Measurements from ENCODE around the gene DAPK1. TPM values are rescaled to one million over a fixed set of nuclear protein-coding genes. Genes with fewer than 3 reads are reported as not detected.

The DAPK1 gene
- total RNA-seq, 8 experiments from 2014 or later = 31.6 to 466 (median 50.0) TPM

- no peak overlapping the region for H3K27ac ChIP-seq
- H3K4me1 ChIP-seq (replicated peaks in 1 of 2) = peaks cover 6 to 8% of the 10 kb centered on the region in 2 donors
Observed at GRCh38 chr9:87569008-87569509, 71.4 kb downstream of the DAPK1 start.

DNA sequence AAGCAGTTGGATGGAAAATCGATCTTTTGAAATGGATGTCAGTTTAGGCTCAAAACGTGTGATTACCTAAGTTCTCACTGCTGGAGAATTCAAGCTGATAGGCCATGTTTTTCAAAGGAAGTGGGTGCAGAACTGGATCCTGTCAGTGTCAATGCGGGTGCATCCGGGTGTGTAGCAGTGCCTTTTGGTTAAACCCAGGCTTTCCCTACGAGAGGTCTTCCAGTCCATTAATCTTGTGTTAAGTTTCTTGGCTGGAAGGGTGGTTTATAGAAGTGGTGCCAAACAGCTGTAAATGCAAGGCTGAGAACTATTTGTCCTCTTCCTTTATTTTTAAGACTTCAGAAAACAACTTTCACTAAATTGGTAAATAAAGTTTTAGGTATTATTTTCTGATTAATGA is 71.9 kb downstream of the DAPK1 start:
- no peak for ATAC-seq (replicated peaks in 6 of 8)
- Histone ChIP-seq H3K27ac (no peak overlapping the region), H3K4me1 (replicated peaks in 1 of 2) (peaks cover 6 to 8% of the 10 kb centered on the region in 2 donors), H3K4me3 (no peak overlapping the region)
- in situ Hi-C loops (cut with MboI; ENCODE audit: low pct_unique_long_range_greater_than_20kb in 2 of 9, low sequenced_read_pairs in 9 of 9, unreplicated experiment in 9 of 9) = no loop called here
- 17 to 100% (median 59%) methylated on average over 1 to 5 of the region's 5 CpGs; no CpG with 5 or more reads in 2 of the 10 experiments for WGBS, 10 experiments

More at GRCh38 chr9:87569008-87569509, 71.4 kb downstream of the DAPK1 start:
- in situ Hi-C loops (cut with MboI; ENCODE audit: low pct_unique_long_range_greater_than_20kb in 2 of 9, low sequenced_read_pairs in 9 of 9, unreplicated experiment in 9 of 9) = no loop called here
- no peak for ATAC-seq (replicated peaks in 6 of 8)
- WGBS, 10 experiments = 58 to 100% (median 87%) methylated on average over 1 to 6 of the region's 6 CpGs; no CpG with 5 or more reads in 1 of the 10 experiments
- H3K4me3 ChIP-seq = no peak overlapping the region

GRCh38 chr9:87570000-87570908 is 72.6 kb downstream of the DAPK1 start:
- peaks cover 6 to 8% of the 10 kb centered on the region in 2 donors for H3K4me1 ChIP-seq (replicated peaks in 1 of 2)
- whole genome bisulfite sequencing, 10 experiments = 38 to 100% (median 53%) methylated on average over 1 to 3 of the region's 3 CpGs; no CpG with 5 or more reads in 3 of the 10 experiments
- H3K27ac ChIP-seq = no peak overlapping the region
- in situ Hi-C loops (cut with MboI; ENCODE audit: low pct_unique_long_range_greater_than_20kb in 2 of 9, low sequenced_read_pairs in 9 of 9, unreplicated experiment in 9 of 9) = no loop called here
- ATAC-seq (replicated peaks in 6 of 8) = peak in 1 of 8 experiments; percentile 31
- no peak overlapping the region for H3K4me3 ChIP-seq

GRCh38 chr9:87572719-87573118 is 75.1 kb downstream of the DAPK1 start:
- in situ Hi-C loops (cut with MboI; ENCODE audit: low pct_unique_long_range_greater_than_20kb in 2 of 9, low sequenced_read_pairs in 9 of 9, unreplicated experiment in 9 of 9) = no loop called here
- no peak for ATAC-seq (replicated peaks in 6 of 8)
- Histone ChIP-seq H3K4me3 (no peak overlapping the region), H3K27ac (no peak overlapping the region), H3K4me1 (replicated peaks in 1 of 2) (peaks cover 6 to 8% of the 10 kb centered on the region in 2 donors)
- 47 to 100% (median 95%) methylated on average over 1 to 6 of the region's 6 CpGs; no CpG with 5 or more reads in 3 of the 10 experiments for WGBS, 10 experiments

- WGBS, 10 experiments = 91 to 100% (median 100%) methylated on average over 1 of the region's 1 CpG; no CpG with 5 or more reads in 6 of the 10 experiments
- no peak for ATAC-seq (replicated peaks in 6 of 8)
- H3K4me3 ChIP-seq = no peak overlapping the region
- H3K27ac ChIP-seq = no peak overlapping the region
- in situ Hi-C loops (cut with MboI; ENCODE audit: low pct_unique_long_range_greater_than_20kb in 2 of 9, low sequenced_read_pairs in 9 of 9, unreplicated experiment in 9 of 9) = no loop called here
- peaks cover 6 to 8% of the 10 kb centered on the region in 2 donors for H3K4me1 ChIP-seq (replicated peaks in 1 of 2)
Observed at GRCh38 chr9:87573841-87574342, 76.2 kb downstream of the DAPK1 start.

- Histone ChIP-seq H3K27ac (no peak overlapping the region), H3K4me1 (replicated peaks in 1 of 2) (no peaks in the 10 kb centered on the region), H3K4me3 (no peak overlapping the region)
- ATAC-seq (replicated peaks in 6 of 8) = no peak
- in situ Hi-C loops (cut with MboI; ENCODE audit: low pct_unique_long_range_greater_than_20kb in 2 of 9, low sequenced_read_pairs in 9 of 9, unreplicated experiment in 9 of 9) = no loop called here
- WGBS, 10 experiments = 10 to 100% (median 72%) methylated on average over 1 to 7 of the region's 7 CpGs
Observed at GRCh38 chr9:87577746-87578145, 80.1 kb downstream of the DAPK1 start.

DNA sequence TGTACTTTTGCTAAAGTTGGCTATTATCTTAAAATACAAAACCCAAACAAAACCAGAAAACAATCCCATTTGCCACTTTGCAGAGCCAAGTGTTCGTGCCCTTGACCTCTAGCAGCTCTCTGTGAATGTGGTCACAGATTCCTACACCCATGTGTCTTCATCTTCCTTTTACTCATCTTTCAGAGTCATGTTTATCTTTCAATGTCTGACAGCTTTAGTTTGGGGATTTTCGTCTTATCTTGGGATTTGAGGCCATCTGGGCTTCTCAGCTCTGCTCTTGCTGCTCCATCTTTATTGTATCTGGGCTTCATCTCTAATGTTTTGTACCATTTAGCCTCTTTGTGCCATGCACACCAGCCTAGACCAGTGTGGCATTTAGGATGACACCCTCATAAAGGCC is 81.0 kb downstream of the DAPK1 start:
- Histone ChIP-seq H3K4me3 (no peak overlapping the region), H3K27ac (no peak overlapping the region), H3K4me1 (replicated peaks in 1 of 2) (no peaks in the 10 kb centered on the region)
- WGBS, 10 experiments = 13 to 100% (median 83%) methylated on average over 1 to 2 of the region's 2 CpGs; no CpG with 5 or more reads in 1 of the 10 experiments
- in situ Hi-C loops (cut with MboI; ENCODE audit: low pct_unique_long_range_greater_than_20kb in 2 of 9, low sequenced_read_pairs in 9 of 9, unreplicated experiment in 9 of 9) = no loop called here
- no peak for ATAC-seq (replicated peaks in 6 of 8)

GRCh38 chr9:87579781-87580541 is 82.3 kb downstream of the DAPK1 start:
- ATAC-seq (replicated peaks in 6 of 8) = no peak
- Histone ChIP-seq H3K27ac (no peak overlapping the region), H3K4me1 (replicated peaks in 1 of 2) (no peaks in the 10 kb centered on the region), H3K4me3 (no peak overlapping the region)
- whole genome bisulfite sequencing, 10 experiments = 95 to 100% (median 100%) methylated on average over 1 to 2 of the region's 2 CpGs; no CpG with 5 or more reads in 1 of the 10 experiments
- in situ Hi-C loops (cut with MboI; ENCODE audit: low pct_unique_long_range_greater_than_20kb in 2 of 9, low sequenced_read_pairs in 9 of 9, unreplicated experiment in 9 of 9) = no loop called here

DNA sequence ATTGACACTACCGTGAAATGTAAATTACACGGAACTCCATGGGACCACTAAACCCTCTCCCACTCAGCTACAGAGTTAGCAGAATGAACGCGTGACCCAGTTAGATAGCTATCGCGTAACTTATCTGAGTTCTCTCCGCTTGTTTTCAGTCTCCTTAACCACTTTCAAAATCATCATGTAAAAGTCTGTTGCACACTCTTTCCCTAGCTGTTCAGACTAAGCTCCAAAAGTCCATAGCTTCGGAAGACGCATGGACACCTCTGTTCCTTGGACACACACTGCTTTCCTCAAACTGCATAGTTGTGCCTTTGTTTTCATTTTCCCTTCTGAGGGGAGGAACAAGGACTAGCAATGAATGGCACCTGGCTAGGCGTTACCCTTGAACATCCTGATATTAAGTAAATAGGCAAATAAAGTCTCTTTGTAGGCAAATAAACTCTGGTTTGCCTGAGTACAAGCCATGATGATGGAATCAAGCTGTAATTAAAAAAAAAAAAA is 83.3 kb downstream of the DAPK1 start:
- no peak for ATAC-seq (replicated peaks in 6 of 8)
- Histone ChIP-seq H3K4me3 (no peak overlapping the region), H3K4me1 (replicated peaks in 1 of 2) (no peaks in the 10 kb centered on the region), H3K27ac (no peak overlapping the region)
- 87 to 100% (median 93%) methylated on average over 4 to 9 of the region's 10 CpGs; no CpG with 5 or more reads in 1 of the 10 experiments for WGBS, 10 experiments
- in situ Hi-C loops (cut with MboI; ENCODE audit: low pct_unique_long_range_greater_than_20kb in 2 of 9, low sequenced_read_pairs in 9 of 9, unreplicated experiment in 9 of 9) = no loop called here

DNA sequence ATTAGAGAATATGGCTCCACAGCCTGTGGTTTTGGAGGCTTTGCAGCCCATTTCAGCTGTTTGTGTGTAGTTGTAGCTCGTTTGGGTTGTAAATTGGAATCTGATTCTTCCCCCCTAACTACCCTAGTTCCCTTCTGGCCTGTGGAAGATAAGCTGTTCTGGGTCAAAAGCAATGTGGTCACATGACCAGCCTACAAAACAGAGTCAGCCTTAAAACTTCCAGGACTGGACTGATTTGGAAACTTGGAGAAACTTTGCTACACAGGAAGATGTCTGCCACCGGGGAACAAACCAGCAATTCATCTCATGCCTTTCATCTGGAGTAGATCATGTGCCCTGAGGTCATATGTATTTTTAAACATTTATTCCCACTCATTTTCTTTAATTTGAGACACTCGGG is 83.8 kb downstream of the DAPK1 start:
- Histone ChIP-seq H3K27ac (no peak overlapping the region), H3K4me3 (no peak overlapping the region), H3K4me1 (replicated peaks in 1 of 2) (no peaks in the 10 kb centered on the region)
- in situ Hi-C loops (cut with MboI; ENCODE audit: low pct_unique_long_range_greater_than_20kb in 2 of 9, low sequenced_read_pairs in 9 of 9, unreplicated experiment in 9 of 9) = no loop called here
- ATAC-seq (replicated peaks in 6 of 8) = peak in 3 of 8 experiments; percentile 11 to 33 (median 29)
- WGBS, 10 experiments = 14 to 100% (median 82%) methylated on average over 1 to 3 of the region's 3 CpGs; no CpG with 5 or more reads in 1 of the 10 experiments

- ATAC-seq (replicated peaks in 6 of 8) = no peak
- Histone ChIP-seq H3K4me3 (no peak overlapping the region), H3K27ac (no peak overlapping the region), H3K4me1 (replicated peaks in 1 of 2) (no peaks in the 10 kb centered on the region)
- in situ Hi-C loops (cut with MboI; ENCODE audit: low pct_unique_long_range_greater_than_20kb in 2 of 9, low sequenced_read_pairs in 9 of 9, unreplicated experiment in 9 of 9) = no loop called here
- 56 to 100% (median 89%) methylated on average over 3 to 10 of the region's 10 CpGs for WGBS, 10 experiments
Observed at GRCh38 chr9:87581949-87582637, 84.4 kb downstream of the DAPK1 start.

DNA sequence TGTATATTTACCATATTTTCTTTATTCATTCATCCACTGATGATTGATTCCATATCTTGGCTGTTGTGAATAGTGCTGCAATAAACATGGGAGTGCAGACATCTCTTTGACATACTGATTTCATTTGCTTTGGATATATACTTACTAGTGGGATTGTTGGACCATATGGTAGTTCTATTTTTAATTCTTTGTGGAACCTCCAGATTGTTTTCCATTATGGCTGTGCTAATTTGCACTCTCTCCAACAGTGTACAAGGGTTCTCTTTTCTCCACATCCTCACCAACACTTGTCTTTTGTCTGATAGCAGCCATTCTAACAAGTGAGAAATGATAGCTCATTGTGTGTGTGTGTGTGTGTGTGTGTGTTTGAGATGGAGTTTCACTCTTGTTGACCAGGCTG is 86.7 kb downstream of the DAPK1 start:
- H3K4me3 ChIP-seq = no peak overlapping the region
- ATAC-seq (replicated peaks in 6 of 8) = no peak
- H3K27ac ChIP-seq = no peak overlapping the region
- no peaks in the 10 kb centered on the region for H3K4me1 ChIP-seq (replicated peaks in 1 of 2)
- in situ Hi-C loops (cut with MboI; ENCODE audit: low pct_unique_long_range_greater_than_20kb in 2 of 9, low sequenced_read_pairs in 9 of 9, unreplicated experiment in 9 of 9) = no loop called here

All from motor neuron (in vitro differentiated cells).